Fibroblast of lung (primary cell): ENCODE measurements around the gene BCL6. TPM values are rescaled to one million over a fixed set of nuclear protein-coding genes. Genes with fewer than 3 reads are reported as not detected.

Experiments used
- DNase-seq, 2 donors: peaks; one replicate each; pipeline versions ENCODE4 v3.0.0 to v3.0.0-alpha.2; 2010; ENCODE audit warnings: low read depth in 2 of 2
- H2AFZ ChIP-seq: 2 replicates; pipeline ENCODE4 v1.5.1; 2012; ENCODE audit warnings: low read length, control low read depth, inconsistent platforms
- H3K27ac ChIP-seq: 2 replicates; pipeline ENCODE4 v1.5.1; 2011; ENCODE audit warnings: low read length, control low read depth; ENCODE audit not compliant: insufficient read depth
- H3K27me3 ChIP-seq: 2 replicates; pipeline ENCODE4 v1.5.1; 2011; ENCODE audit warnings: mild to moderate bottlenecking, low read length; ENCODE audit not compliant: control insufficient read depth, insufficient read depth
- H3K36me3 ChIP-seq: 2 replicates; pipeline ENCODE4 v1.5.1; 2011; ENCODE audit warnings: low read length; ENCODE audit not compliant: control insufficient read depth, insufficient read depth
- H3K4me1 ChIP-seq: 2 replicates; pipeline ENCODE4 v1.5.1; 2011; ENCODE audit warnings: low read length; ENCODE audit not compliant: control insufficient read depth, insufficient read depth; ENCODE audit errors: extremely low read depth
- H3K4me2 ChIP-seq: 2 replicates; pipeline ENCODE4 v1.5.1; 2011; ENCODE audit warnings: low read length, control low read depth; ENCODE audit not compliant: insufficient read depth; ENCODE audit errors: extremely low read depth
- H3K4me3 ChIP-seq, 4 experiments: fragments of 200-600 bp in 1 of 4; sonication (generic) in 1 of 4; replicated peaks in 1 of 4; 2 replicates each; pipeline ENCODE4 v1.5.1; 2011 to 2016; ENCODE audit warnings: low read length in 4 of 4, low read depth in 3 of 4, mild to moderate bottlenecking in 3 of 4, control low read depth in 2 of 4, inconsistent platforms in 1 of 4, mixed read lengths in 1 of 4; ENCODE audit not compliant: insufficient read depth in 1 of 4; ENCODE audit errors: control extremely low read depth in 1 of 4
- H3K79me2 ChIP-seq: 2 replicates; pipeline ENCODE4 v1.5.1; 2012; ENCODE audit warnings: mild to moderate bottlenecking, low read length, inconsistent platforms; ENCODE audit not compliant: control insufficient read depth, insufficient read depth
- H3K9ac ChIP-seq: 2 replicates; pipeline ENCODE4 v1.5.1; 2011; ENCODE audit warnings: mild to moderate bottlenecking, low read length, control low read depth; ENCODE audit not compliant: insufficient read depth
- H3K9me3 ChIP-seq: 2 replicates; pipeline ENCODE4 v1.5.1; 2012; ENCODE audit warnings: low read depth, low read length; ENCODE audit not compliant: control insufficient read depth, insufficient read depth
- H4K20me1 ChIP-seq: 2 replicates; pipeline ENCODE4 v1.5.1; 2011; ENCODE audit warnings: low read length; ENCODE audit not compliant: control insufficient read depth, insufficient read depth; ENCODE audit errors: extremely low read depth
- EZH2 ChIP-seq: IDR thresholded peaks from 2 replicates; pipeline ENCODE4 v1.5.1; 2012; ENCODE audit warnings: low read length, control low read depth, mild to moderate bottlenecking; ENCODE audit errors: missing control alignments
- polyA plus RNA-seq, 2 donors: library from polyadenylated mRNA; depleted of rRNA in 1 of 2; stranded (reverse) in 1 of 2; unstranded in 1 of 2; fragments of >200 nt; gene quantifications; 2 replicates each; pipeline ENCODE4 v1.2.1, GENCODE V29; 2011 to 2012; ENCODE audit warnings: missing spikeins in 1 of 2
- total RNA-seq: library from RNA; depleted of rRNA; stranded (reverse); fragments of >200 nt; gene quantifications from 2 replicates; pipeline ENCODE4 v1.2.1, GENCODE V29; 2014
- TF ChIP-seq, protein P1 (sequence below), 2 donors: IDR thresholded peaks in 1 of 2; conservative IDR thresholded peaks in 1 of 2; 1 replicate in 1 of 2; 2 replicates in 1 of 2; pipeline ENCODE4 v1.5.1; 2011 to 2012; ENCODE audit warnings: low read length in 2 of 2, control low read depth in 1 of 2, inconsistent platforms in 1 of 2, low read depth in 1 of 2, mild to moderate bottlenecking in 1 of 2

BCL6 gene
- total and polyA plus RNA-seq, 2 donors (not counting 1 experiment from before 2014, with no cell fraction given), result 12.7 to 46.6 TPM

GRCh38 chr3:187713504-187713903 is 31.8 kb downstream of the BCL6 start:
- Histone ChIP-seq H3K9ac (no peak overlapping the region), H3K27ac (no peak overlapping the region), H3K4me3 (no peak overlapping the region), H3K4me2 (no peak overlapping the region), H3K79me2 (no peaks in the 10 kb centered on the region), H4K20me1 (no peaks in the 10 kb centered on the region), H3K36me3 (no peaks in the 10 kb centered on the region), H3K27me3 (no peaks in the 10 kb centered on the region), H3K4me1 (no peaks in the 10 kb centered on the region), H3K9me3 (no peaks in the 10 kb centered on the region), H2AFZ (peak overlapping the region; percentile 50)
- TF ChIP-seq, protein P1, sequence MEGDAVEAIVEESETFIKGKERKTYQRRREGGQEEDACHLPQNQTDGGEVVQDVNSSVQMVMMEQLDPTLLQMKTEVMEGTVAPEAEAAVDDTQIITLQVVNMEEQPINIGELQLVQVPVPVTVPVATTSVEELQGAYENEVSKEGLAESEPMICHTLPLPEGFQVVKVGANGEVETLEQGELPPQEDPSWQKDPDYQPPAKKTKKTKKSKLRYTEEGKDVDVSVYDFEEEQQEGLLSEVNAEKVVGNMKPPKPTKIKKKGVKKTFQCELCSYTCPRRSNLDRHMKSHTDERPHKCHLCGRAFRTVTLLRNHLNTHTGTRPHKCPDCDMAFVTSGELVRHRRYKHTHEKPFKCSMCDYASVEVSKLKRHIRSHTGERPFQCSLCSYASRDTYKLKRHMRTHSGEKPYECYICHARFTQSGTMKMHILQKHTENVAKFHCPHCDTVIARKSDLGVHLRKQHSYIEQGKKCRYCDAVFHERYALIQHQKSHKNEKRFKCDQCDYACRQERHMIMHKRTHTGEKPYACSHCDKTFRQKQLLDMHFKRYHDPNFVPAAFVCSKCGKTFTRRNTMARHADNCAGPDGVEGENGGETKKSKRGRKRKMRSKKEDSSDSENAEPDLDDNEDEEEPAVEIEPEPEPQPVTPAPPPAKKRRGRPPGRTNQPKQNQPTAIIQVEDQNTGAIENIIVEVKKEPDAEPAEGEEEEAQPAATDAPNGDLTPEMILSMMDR (conservative IDR thresholded peaks at IDR 0.05 in 1 of 2, IDR thresholded peaks at IDR 0.05 in 1 of 2; ENCODE audit: low read depth in 1 of 2, low read length in 2 of 2), result no peak
- no peak for TF ChIP-seq EZH2
- DNase-seq, result peak; percentile 45 to 57

DNA sequence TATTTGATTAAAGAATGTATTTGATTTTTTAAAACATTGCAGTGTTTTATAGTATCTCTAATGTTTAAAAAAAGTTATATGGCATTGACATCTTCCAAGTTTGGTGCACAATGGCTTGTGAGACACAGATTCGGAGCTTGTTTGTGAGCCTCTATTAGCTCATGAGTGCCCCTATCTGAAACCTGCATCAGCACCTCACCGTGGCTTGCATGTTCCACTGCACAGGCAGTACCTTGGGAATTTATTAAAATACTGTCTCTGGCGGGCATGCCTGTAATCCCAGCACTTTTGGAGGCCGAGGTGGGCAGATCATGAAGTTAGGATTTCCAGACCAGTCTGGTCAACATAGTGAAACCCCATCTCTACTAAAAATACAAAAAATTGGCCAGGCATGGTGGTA is 36.1 kb downstream of the BCL6 start:
- H4K20me1 ChIP-seq, result no peaks in the 10 kb centered on the region
- no peak overlapping the region for H3K9ac ChIP-seq
- H3K79me2 ChIP-seq, result no peaks in the 10 kb centered on the region
- DNase-seq, result no peak
- H3K36me3 ChIP-seq, result no peaks in the 10 kb centered on the region
- no peak overlapping the region for H3K4me2 ChIP-seq
- H3K27ac ChIP-seq, result no peak overlapping the region
- no peaks in the 10 kb centered on the region for H3K9me3 ChIP-seq
- no peak overlapping the region for H3K4me3 ChIP-seq
- H3K4me1 ChIP-seq, result no peaks in the 10 kb centered on the region
- no peak for TF ChIP-seq EZH2
- TF ChIP-seq, protein P1 (conservative IDR thresholded peaks at IDR 0.05 in 1 of 2, IDR thresholded peaks at IDR 0.05 in 1 of 2; ENCODE audit: low read depth in 1 of 2, low read length in 2 of 2), result peak in 1 of 2 donors; percentile 11
- H3K27me3 ChIP-seq, result no peaks in the 10 kb centered on the region
- no peak overlapping the region for H2AFZ ChIP-seq

DNA sequence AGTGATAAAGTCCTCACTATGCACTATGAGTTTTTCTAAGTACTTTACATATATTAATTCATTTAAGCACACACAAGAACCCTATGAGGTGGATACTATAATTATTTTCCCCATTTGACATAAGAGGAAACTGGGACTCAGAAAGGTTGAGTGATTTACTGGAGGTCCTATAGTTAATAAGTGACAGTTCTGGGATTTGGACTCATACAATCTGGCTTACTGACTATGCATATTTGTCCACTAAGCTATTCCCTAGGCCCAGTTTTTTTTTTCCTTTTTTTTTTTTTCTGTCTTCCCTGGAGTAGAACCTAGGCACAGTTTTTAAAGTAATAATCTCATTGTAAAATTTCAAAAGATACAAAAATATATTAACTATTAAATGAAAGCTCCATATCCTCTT is 36.6 kb downstream of the BCL6 start:
- Histone ChIP-seq H3K9me3 (no peaks in the 10 kb centered on the region), H3K36me3 (no peaks in the 10 kb centered on the region), H3K27ac (no peak overlapping the region), H2AFZ (no peak overlapping the region), H3K4me3 (no peak overlapping the region), H3K4me1 (no peaks in the 10 kb centered on the region), H3K27me3 (no peaks in the 10 kb centered on the region), H3K79me2 (no peaks in the 10 kb centered on the region), H3K9ac (no peak overlapping the region), H4K20me1 (no peaks in the 10 kb centered on the region), H3K4me2 (no peak overlapping the region)
- TF ChIP-seq, protein P1 (conservative IDR thresholded peaks at IDR 0.05 in 1 of 2, IDR thresholded peaks at IDR 0.05 in 1 of 2; ENCODE audit: low read depth in 1 of 2, low read length in 2 of 2), result no peak
- TF ChIP-seq EZH2, result no peak
- no peak for DNase-seq
